MM.1S (cell line): ENCODE data around the gene SEPSECS.

Experiments used
- CTCF ChIP-seq: fragments of 300-600 bp; sonication (generic); IDR thresholded peaks from 2 replicates; pipeline ENCODE4 v1.5.1; 2016; ENCODE audit warnings: antibody characterized with exemption, low read length, mixed read lengths
- EZH2 ChIP-seq: fragments of 300-600 bp; sonication (generic); optimal IDR thresholded peaks from 2 replicates; pipeline ENCODE3; 2017; ENCODE audit warnings: low read depth, mild to moderate bottlenecking, antibody characterized with exemption, low read length, mixed read lengths

- TF ChIP-seq CTCF (no peak), EZH2 (no peak)
Measured at GRCh38 chr4:25100710-25101109, 59.5 kb downstream of the SEPSECS start.
